ENCODE results near the gene LPCAT3. TPM values are rescaled to one million over a fixed set of nuclear protein-coding genes. Genes with fewer than 3 reads are reported as not detected.

The LPCAT3 gene
- total RNA-seq, 1 experiment from 2014 or later: 54.3 TPM

GRCh38 chr12:6977653-6978052 is 40.6 kb downstream of the LPCAT3 start:
- no peaks in the 10 kb centered on the region for H3K9me3 ChIP-seq (ENCODE audit: control insufficient read depth, insufficient read depth, low read depth, low read length)
- H3K4me3 ChIP-seq (ENCODE audit: low read depth in 2 of 2, low read length in 2 of 2): no peak overlapping the region
- TF ChIP-seq TCF7L2 (IDR thresholded peaks at IDR 0.05; ENCODE audit: low read depth, low read length) (no peak), REST (IDR thresholded peaks at IDR 0.05; ENCODE audit: insufficient read depth in 1 of 2, low read depth in 2 of 2, low read length in 1 of 2) (no peak), SIN3A (IDR thresholded peaks at IDR 0.05; ENCODE audit: borderline replicate concordance, insufficient read depth, low read depth, low read length) (no peak), POLR2AphosphoS5 (IDR thresholded peaks at IDR 0.05; ENCODE audit: low read depth, low read length) (no peak; the same call in 1 of the 2 replicates), CTCF (IDR thresholded peaks at IDR 0.05) (no peak)
- DNase-seq (ENCODE audit: low read depth, low spot score) (no peak), ATAC-seq (0 out of 2 replicates have a peak, but pooled peaks have one; percentile 32)
- H3K27ac ChIP-seq (ENCODE audit: low read length): no peak overlapping the region
- H3K36me3 ChIP-seq (ENCODE audit: control insufficient read depth, insufficient read depth, low read length): peaks cover 3% of the 10 kb centered on the region; the same call in 1 of the 2 replicates
- no peaks in the 10 kb centered on the region for H3K27me3 ChIP-seq (ENCODE audit: control insufficient read depth, insufficient read depth, low read length)
- ChIA-PET CTCF (no interaction called here), POLR2A (no interaction called here)
- H3K4me1 ChIP-seq (ENCODE audit: control insufficient read depth, insufficient read depth, low read length): peaks cover 3% of the 10 kb centered on the region; the same call in 1 of the 2 replicates
- BruUV-seq (replicated peaks): no TSS peak
- intact Hi-C loops (cut with micrococcal nuclease; ENCODE audit: unreplicated experiment): no loop called here
- in situ Hi-C loops (cut with HindIII; ENCODE audit: low pct_unique_long_range_greater_than_20kb, low sequenced_read_pairs): no loop called here

- Histone ChIP-seq H3K4me3 (ENCODE audit: low read depth in 2 of 2, low read length in 2 of 2) (no peak overlapping the region), H3K27ac (ENCODE audit: low read length) (no peak overlapping the region), H3K36me3 (ENCODE audit: control insufficient read depth, insufficient read depth, low read length) (peaks cover 7% of the 10 kb centered on the region; the same call in 1 of the 2 replicates), H3K4me1 (ENCODE audit: control insufficient read depth, insufficient read depth, low read length) (peaks cover 9% of the 10 kb centered on the region), H3K27me3 (ENCODE audit: control insufficient read depth, insufficient read depth, low read length) (no peaks in the 10 kb centered on the region), H3K9me3 (ENCODE audit: control insufficient read depth, insufficient read depth, low read depth, low read length) (no peaks in the 10 kb centered on the region)
- ChIA-PET POLR2A (interaction anchor here (0.6 kb wide), 1 partner anchor 53 kb away, joined by 10 read pairs; no protein-coding TSS in a partner anchor), CTCF (no interaction called here)
- no peak for DNase-seq (ENCODE audit: low read depth, low spot score)
- intact Hi-C loops (cut with micrococcal nuclease; ENCODE audit: unreplicated experiment) (no loop called here), in situ Hi-C loops (cut with HindIII; ENCODE audit: low pct_unique_long_range_greater_than_20kb, low sequenced_read_pairs) (no loop called here)
- BruUV-seq (replicated peaks): no TSS peak
- no peak for TF ChIP-seq TCF7L2 (IDR thresholded peaks at IDR 0.05; ENCODE audit: low read depth, low read length)
- no peak for TF ChIP-seq CTCF (IDR thresholded peaks at IDR 0.05)
- TF ChIP-seq POLR2AphosphoS5 (IDR thresholded peaks at IDR 0.05; ENCODE audit: low read depth, low read length): no peak
- TF ChIP-seq SIN3A (IDR thresholded peaks at IDR 0.05; ENCODE audit: borderline replicate concordance, insufficient read depth, low read depth, low read length): no peak
- TF ChIP-seq REST (IDR thresholded peaks at IDR 0.05; ENCODE audit: insufficient read depth in 1 of 2, low read depth in 2 of 2, low read length in 1 of 2): no peak
- ATAC-seq: no peak
Observed at GRCh38 chr12:6975297-6976032, 42.8 kb downstream of the LPCAT3 start.

All from Panc1 (cell line).